GM19238 (cell line): ENCODE results near the gene POLA2.

Experiments used
- DNase-seq: peaks from one replicate; pipeline ENCODE4 v3.0.0; 2011; ENCODE audit warnings: low spot score; ENCODE audit not compliant: insufficient read length

The POLA2 gene

GRCh38 chr11:65286686-65287085 lies 24.9 kb downstream of the POLA2 start:
- DNase-seq, result no peak

GRCh38 chr11:65287601-65288000 lies 25.8 kb downstream of the POLA2 start:
- DNase-seq, result no peak

- no peak for DNase-seq
Observed at GRCh38 chr11:65288706-65289536, 27.2 kb downstream of the POLA2 start.

GRCh38 chr11:65290448-65291165 lies 28.8 kb downstream of the POLA2 start:
- no peak for DNase-seq

- no peak for DNase-seq
Observed at GRCh38 chr11:65291613-65292012, 29.9 kb downstream of the POLA2 start.

- no peak for DNase-seq
Observed at GRCh38 chr11:65292890-65293289, 31.1 kb downstream of the POLA2 start.

- DNase-seq, result no peak
Observed at GRCh38 chr11:65293909-65294381, 32.2 kb downstream of the POLA2 start.

GRCh38 chr11:65295001-65295400 lies 33.2 kb downstream of the POLA2 start:
- no peak for DNase-seq

- DNase-seq, result no peak
Observed at GRCh38 chr11:65295571-65296341, 34.0 kb downstream of the POLA2 start.

- DNase-seq, result no peak
Observed at GRCh38 chr11:65297026-65297672, 35.4 kb downstream of the POLA2 start.

GRCh38 chr11:65298131-65298535 lies 36.4 kb downstream of the POLA2 start:
- DNase-seq, result no peak

GRCh38 chr11:65298655-65299179 lies 37.0 kb downstream of the POLA2 start:
- DNase-seq, result no peak

- no peak for DNase-seq
Observed at GRCh38 chr11:65300621-65301275, 39.0 kb downstream of the POLA2 start.

GRCh38 chr11:65301491-65302329 lies 39.9 kb downstream of the POLA2 start:
- DNase-seq, result no peak

GRCh38 chr11:65303555-65303954 lies 41.8 kb downstream of the POLA2 start:
- no peak for DNase-seq

GRCh38 chr11:65304110-65304509 lies 42.3 kb downstream of the POLA2 start:
- DNase-seq, result no peak

GRCh38 chr11:65304613-65305012 lies 42.9 kb downstream of the POLA2 start:
- no peak for DNase-seq

- no peak for DNase-seq
Observed at GRCh38 chr11:65305501-65306268, 43.9 kb downstream of the POLA2 start.
